K562 (cell line): ENCODE measurements around the gene SPATC1L. TPM values are rescaled to one million over a fixed set of nuclear protein-coding genes. Genes with fewer than 3 reads are reported as not detected.

ENCODE experiments used
- ARID2 ChIP-seq: fragments of 450-650 bp; IDR thresholded peaks from 2 replicates; pipeline ENCODE4 v1.6.1; 2017; ENCODE audit warnings: antibody characterized with exemption, mild to moderate bottlenecking
- FOXP1 ChIP-seq: sonication (generic); formaldehyde crosslinking; IDR thresholded peaks from 2 replicates; pipeline ENCODE4 v1.8.0; 2022; ENCODE audit warnings: mild to moderate bottlenecking, missing genetic modification reagents
- KAT2B ChIP-seq: IDR thresholded peaks from one replicate; pipeline ENCODE4 v1.6.1; 2012; ENCODE audit warnings: low read depth, mild to moderate bottlenecking, control low read depth, inconsistent platforms, low read length, moderate library complexity
- KAT7 ChIP-seq: sonication (generic); formaldehyde crosslinking; IDR thresholded peaks from 2 replicates; pipeline ENCODE4 v1.8.0; 2022; ENCODE audit warnings: missing genetic modification reagents, mild to moderate bottlenecking, borderline replicate concordance
- SNIP1 ChIP-seq: fragments of 450-650 bp; IDR thresholded peaks from 2 replicates; pipeline ENCODE4 v1.7.1; 2017; ENCODE audit warnings: low read depth, mild to moderate bottlenecking
- ZNF3 ChIP-seq: fragments of 250-450 bp; sonication (Bioruptor Pico); IDR thresholded peaks from 2 replicates; pipeline ENCODE4 v1.5.0; 2021; ENCODE audit warnings: mild to moderate bottlenecking, moderate library complexity
- ZNF76 ChIP-seq: fragments of 250-450 bp; sonication (Bioruptor Pico); IDR thresholded peaks from 2 replicates; pipeline ENCODE4 v1.4.0; 2020; ENCODE audit warnings: mild to moderate bottlenecking, moderate library complexity, borderline replicate concordance
- polyA plus RNA-seq, 8 experiments: library from polyadenylated mRNA; depleted of rRNA in 4 of 8; stranded (reverse) in 5 of 8; unstranded in 3 of 8; fragments of >200 nt; fragmentation: Nextera tagmentation in 2 of 8; fragmentation: Illumina TruSeq in 1 of 8; extraction: Ambion mirVana in 2 of 8; extraction: Trizol in 1 of 8; gene quantifications; 2 replicates each; pipeline versions ENCODE4 v1.2.1 to v1.2.3, GENCODE V29; 2011 to 2014; ENCODE audit warnings: inconsistent platforms in 1 of 8, missing spikeins in 1 of 8
- total RNA-seq, 7 experiments: library from RNA; depleted of rRNA in 6 of 7; stranded (reverse); fragments of >200 nt in 6 of 7; fragmentation: Illumina TruSeq in 2 of 7; extraction: Trizol in 2 of 7; gene quantifications; 2 replicates each; pipeline versions ENCODE4 v1.2.1 to v1.2.3, GENCODE V29; 2011 to 2021; ENCODE audit warnings: low replicate concordance in 1 of 7
- TF ChIP-seq, protein P1 (sequence below): fragments of 200-600 bp; sonication (generic); IDR thresholded peaks from one replicate; pipeline ENCODE4 v1.6.1; 2012; ENCODE audit warnings: mild to moderate bottlenecking, low read depth, low read length, inconsistent platforms
- TF ChIP-seq, protein P2 (sequence below): IDR thresholded peaks from 2 replicates; pipeline ENCODE4 v1.6.1; 2012; ENCODE audit warnings: low read depth, low read length, improper control_type of control experiment, borderline replicate concordance
- TF ChIP-seq, protein P3 (sequence below): sonication (generic); formaldehyde crosslinking; IDR thresholded peaks from 2 replicates; pipeline ENCODE4 v1.8.1; 2023; ENCODE audit warnings: mild to moderate bottlenecking, missing genetic modification reagents, moderate library complexity

SPATC1L gene
- total and polyA plus RNA-seq, 9 of the 15 experiments (the other 6 are each of a cell fraction or from before 2014, with no cell fraction given), result 0.14 to 121 (median 34.0) TPM; not detected in 1

DNA sequence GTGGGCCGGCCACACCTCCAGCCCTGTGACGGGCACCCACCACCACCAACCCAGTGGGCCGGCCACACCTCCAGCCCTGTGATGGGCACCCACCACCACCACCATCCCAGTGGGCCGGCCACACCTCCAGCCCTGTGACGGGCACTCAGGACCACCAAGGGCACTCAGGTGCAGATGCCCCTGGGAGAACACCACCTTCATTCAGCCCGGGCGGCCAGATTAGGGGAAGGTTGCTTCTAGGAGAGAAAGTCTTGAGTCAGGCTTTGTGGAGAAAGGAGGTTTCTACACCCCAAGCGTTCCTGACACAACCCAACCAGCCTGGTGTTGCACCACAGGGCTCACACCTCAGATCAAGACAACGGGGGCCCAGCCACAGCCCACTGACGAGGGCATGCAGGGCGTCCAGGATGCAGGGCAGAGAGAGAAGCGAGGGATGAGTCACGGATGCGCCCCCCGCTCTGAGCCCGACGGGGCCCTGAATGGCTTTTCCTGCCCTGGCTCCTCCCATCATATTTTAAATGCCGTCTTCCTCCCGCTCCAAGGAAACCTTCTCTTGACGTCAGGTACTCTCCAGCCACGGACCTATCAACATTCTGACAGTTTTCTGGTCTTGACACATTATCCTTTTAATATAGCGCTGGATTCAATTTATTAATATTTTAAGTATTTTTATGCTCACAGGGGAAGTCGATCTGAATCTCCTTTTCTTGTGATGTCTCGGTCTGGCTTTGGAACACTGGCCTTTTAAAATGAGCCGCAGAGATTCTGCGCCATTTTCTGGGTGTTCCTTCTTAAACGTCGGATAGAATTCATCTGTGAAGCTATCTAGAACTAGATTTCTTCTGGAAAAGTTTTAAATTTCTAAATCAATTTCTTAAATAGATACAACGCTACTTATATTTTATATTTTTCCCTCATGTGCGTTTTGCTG is 631 bp upstream of the SPATC1L start (continued):
- TF ChIP-seq ZNF76 (CRISPR knock-in tag) (no peak), KAT2B (no peak), FOXP1 (CRISPR knock-in tag) (no peak), ARID2 (no peak), ZNF3 (no peak), KAT7 (CRISPR knock-in tag) (0 out of 2 replicates have a peak, but pooled peaks have one; percentile 28), SNIP1 (no peak)
- TF ChIP-seq, protein P1, sequence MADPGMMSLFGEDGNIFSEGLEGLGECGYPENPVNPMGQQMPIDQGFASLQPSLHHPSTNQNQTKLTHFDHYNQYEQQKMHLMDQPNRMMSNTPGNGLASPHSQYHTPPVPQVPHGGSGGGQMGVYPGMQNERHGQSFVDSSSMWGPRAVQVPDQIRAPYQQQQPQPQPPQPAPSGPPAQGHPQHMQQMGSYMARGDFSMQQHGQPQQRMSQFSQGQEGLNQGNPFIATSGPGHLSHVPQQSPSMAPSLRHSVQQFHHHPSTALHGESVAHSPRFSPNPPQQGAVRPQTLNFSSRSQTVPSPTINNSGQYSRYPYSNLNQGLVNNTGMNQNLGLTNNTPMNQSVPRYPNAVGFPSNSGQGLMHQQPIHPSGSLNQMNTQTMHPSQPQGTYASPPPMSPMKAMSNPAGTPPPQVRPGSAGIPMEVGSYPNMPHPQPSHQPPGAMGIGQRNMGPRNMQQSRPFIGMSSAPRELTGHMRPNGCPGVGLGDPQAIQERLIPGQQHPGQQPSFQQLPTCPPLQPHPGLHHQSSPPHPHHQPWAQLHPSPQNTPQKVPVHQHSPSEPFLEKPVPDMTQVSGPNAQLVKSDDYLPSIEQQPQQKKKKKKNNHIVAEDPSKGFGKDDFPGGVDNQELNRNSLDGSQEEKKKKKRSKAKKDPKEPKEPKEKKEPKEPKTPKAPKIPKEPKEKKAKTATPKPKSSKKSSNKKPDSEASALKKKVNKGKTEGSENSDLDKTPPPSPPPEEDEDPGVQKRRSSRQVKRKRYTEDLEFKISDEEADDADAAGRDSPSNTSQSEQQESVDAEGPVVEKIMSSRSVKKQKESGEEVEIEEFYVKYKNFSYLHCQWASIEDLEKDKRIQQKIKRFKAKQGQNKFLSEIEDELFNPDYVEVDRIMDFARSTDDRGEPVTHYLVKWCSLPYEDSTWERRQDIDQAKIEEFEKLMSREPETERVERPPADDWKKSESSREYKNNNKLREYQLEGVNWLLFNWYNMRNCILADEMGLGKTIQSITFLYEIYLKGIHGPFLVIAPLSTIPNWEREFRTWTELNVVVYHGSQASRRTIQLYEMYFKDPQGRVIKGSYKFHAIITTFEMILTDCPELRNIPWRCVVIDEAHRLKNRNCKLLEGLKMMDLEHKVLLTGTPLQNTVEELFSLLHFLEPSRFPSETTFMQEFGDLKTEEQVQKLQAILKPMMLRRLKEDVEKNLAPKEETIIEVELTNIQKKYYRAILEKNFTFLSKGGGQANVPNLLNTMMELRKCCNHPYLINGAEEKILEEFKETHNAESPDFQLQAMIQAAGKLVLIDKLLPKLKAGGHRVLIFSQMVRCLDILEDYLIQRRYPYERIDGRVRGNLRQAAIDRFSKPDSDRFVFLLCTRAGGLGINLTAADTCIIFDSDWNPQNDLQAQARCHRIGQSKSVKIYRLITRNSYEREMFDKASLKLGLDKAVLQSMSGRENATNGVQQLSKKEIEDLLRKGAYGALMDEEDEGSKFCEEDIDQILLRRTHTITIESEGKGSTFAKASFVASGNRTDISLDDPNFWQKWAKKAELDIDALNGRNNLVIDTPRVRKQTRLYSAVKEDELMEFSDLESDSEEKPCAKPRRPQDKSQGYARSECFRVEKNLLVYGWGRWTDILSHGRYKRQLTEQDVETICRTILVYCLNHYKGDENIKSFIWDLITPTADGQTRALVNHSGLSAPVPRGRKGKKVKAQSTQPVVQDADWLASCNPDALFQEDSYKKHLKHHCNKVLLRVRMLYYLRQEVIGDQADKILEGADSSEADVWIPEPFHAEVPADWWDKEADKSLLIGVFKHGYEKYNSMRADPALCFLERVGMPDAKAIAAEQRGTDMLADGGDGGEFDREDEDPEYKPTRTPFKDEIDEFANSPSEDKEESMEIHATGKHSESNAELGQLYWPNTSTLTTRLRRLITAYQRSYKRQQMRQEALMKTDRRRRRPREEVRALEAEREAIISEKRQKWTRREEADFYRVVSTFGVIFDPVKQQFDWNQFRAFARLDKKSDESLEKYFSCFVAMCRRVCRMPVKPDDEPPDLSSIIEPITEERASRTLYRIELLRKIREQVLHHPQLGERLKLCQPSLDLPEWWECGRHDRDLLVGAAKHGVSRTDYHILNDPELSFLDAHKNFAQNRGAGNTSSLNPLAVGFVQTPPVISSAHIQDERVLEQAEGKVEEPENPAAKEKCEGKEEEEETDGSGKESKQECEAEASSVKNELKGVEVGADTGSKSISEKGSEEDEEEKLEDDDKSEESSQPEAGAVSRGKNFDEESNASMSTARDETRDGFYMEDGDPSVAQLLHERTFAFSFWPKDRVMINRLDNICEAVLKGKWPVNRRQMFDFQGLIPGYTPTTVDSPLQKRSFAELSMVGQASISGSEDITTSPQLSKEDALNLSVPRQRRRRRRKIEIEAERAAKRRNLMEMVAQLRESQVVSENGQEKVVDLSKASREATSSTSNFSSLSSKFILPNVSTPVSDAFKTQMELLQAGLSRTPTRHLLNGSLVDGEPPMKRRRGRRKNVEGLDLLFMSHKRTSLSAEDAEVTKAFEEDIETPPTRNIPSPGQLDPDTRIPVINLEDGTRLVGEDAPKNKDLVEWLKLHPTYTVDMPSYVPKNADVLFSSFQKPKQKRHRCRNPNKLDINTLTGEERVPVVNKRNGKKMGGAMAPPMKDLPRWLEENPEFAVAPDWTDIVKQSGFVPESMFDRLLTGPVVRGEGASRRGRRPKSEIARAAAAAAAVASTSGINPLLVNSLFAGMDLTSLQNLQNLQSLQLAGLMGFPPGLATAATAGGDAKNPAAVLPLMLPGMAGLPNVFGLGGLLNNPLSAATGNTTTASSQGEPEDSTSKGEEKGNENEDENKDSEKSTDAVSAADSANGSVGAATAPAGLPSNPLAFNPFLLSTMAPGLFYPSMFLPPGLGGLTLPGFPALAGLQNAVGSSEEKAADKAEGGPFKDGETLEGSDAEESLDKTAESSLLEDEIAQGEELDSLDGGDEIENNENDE, result no peak
- TF ChIP-seq, protein P2, sequence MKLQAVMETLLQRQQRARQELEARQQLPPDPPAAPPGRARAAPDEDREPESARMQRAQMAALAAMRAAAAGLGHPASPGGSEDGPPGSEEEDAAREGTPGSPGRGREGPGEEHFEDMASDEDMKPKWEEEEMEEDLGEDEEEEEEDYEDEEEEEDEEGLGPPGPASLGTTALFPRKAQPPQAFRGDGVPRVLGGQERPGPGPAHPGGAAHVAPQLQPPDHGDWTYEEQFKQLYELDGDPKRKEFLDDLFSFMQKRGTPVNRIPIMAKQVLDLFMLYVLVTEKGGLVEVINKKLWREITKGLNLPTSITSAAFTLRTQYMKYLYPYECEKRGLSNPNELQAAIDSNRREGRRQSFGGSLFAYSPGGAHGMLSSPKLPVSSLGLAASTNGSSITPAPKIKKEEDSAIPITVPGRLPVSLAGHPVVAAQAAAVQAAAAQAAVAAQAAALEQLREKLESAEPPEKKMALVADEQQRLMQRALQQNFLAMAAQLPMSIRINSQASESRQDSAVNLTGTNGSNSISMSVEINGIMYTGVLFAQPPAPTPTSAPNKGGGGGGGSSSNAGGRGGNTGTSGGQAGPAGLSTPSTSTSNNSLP, result peak; percentile 94; the same call in 1 of the 2 replicates
- TF ChIP-seq, protein P3, sequence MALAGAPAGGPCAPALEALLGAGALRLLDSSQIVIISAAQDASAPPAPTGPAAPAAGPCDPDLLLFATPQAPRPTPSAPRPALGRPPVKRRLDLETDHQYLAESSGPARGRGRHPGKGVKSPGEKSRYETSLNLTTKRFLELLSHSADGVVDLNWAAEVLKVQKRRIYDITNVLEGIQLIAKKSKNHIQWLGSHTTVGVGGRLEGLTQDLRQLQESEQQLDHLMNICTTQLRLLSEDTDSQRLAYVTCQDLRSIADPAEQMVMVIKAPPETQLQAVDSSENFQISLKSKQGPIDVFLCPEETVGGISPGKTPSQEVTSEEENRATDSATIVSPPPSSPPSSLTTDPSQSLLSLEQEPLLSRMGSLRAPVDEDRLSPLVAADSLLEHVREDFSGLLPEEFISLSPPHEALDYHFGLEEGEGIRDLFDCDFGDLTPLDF (CRISPR knock-in tag), result no peak
